ENCODE measurements around the gene PARD3.

Gene PARD3

GRCh38 chr10:34141032-34141680 is 673.9 kb downstream of the PARD3 start:
- no peak for DNase-seq

- DNase-seq: no peak
These were observed 675.5 kb downstream of the PARD3 start for GRCh38 chr10:34139559-34139958.

GRCh38 chr10:34137955-34138354 is 677.1 kb downstream of the PARD3 start:
- no peak for DNase-seq

GRCh38 chr10:34137201-34137600 is 677.9 kb downstream of the PARD3 start:
- DNase-seq: no peak

GRCh38 chr10:34135515-34135914 is 679.6 kb downstream of the PARD3 start:
- no peak for DNase-seq

- DNase-seq: no peak
These were observed 680.5 kb downstream of the PARD3 start for GRCh38 chr10:34134602-34135001.

- no peak for DNase-seq
These were observed 681.7 kb downstream of the PARD3 start for GRCh38 chr10:34133406-34133805.

GRCh38 chr10:34131152-34131551 is 683.9 kb downstream of the PARD3 start:
- no peak for DNase-seq

GRCh38 chr10:34127676-34128075 is 687.4 kb downstream of the PARD3 start:
- no peak for DNase-seq

GRCh38 chr10:34126371-34127151 is 688.5 kb downstream of the PARD3 start:
- DNase-seq: no peak

GRCh38 chr10:34125702-34126101 is 689.4 kb downstream of the PARD3 start:
- no peak for DNase-seq

- no peak for DNase-seq
These were observed 690.5 kb downstream of the PARD3 start for GRCh38 chr10:34124522-34125035.

GRCh38 chr10:34121781-34122622 is 693.1 kb downstream of the PARD3 start:
- no peak for DNase-seq

- DNase-seq: no peak
These were observed 693.9 kb downstream of the PARD3 start for GRCh38 chr10:34121125-34121753.

GRCh38 chr10:34119456-34119855 is 695.6 kb downstream of the PARD3 start:
- DNase-seq: no peak

- no peak for DNase-seq
These were observed 698.3 kb downstream of the PARD3 start for GRCh38 chr10:34116681-34117271.

GRCh38 chr10:34116220-34116641 is 698.9 kb downstream of the PARD3 start:
- no peak for DNase-seq

GRCh38 chr10:34114914-34115313 is 700.2 kb downstream of the PARD3 start:
- no peak for DNase-seq

- no peak for DNase-seq
These were observed 701.4 kb downstream of the PARD3 start for GRCh38 chr10:34113504-34114225.

GRCh38 chr10:34112171-34112782 is 702.8 kb downstream of the PARD3 start:
- no peak for DNase-seq

GRCh38 chr10:34111179-34111578 is 703.9 kb downstream of the PARD3 start:
- no peak for DNase-seq

Data from SHP77 treated with DMSO at 0.1 percent for 48 hours (cell line).